Ureter (tissue), 1 donor: ENCODE measurements around the gene CCDC74B. TPM values are rescaled to one million over a fixed set of nuclear protein-coding genes. Genes with fewer than 3 reads are reported as not detected.
"Not testable (repeated sequence)": the region's sequence is repeated elsewhere in the genome, so short reads cannot be mapped to it uniquely, and the experiment has no call there.

ENCODE experiments used
- DNase-seq: peaks from one replicate; pipeline ENCODE4 v3.0.0-alpha.2; 2020; ENCODE audit warnings: low spot score
- total RNA-seq: library from RNA; stranded (reverse); gene quantifications from one replicate; pipeline ENCODE4 v1.2.4, GENCODE V29; 2023
- donor health status: DM: yes; HTN: yes; CAD: no.

CCDC74B gene
- 1.7 TPM for total RNA-seq

- peak; percentile 53 for DNase-seq
Observed at GRCh38 chr2:130145006-130145414, at the start of gene CCDC74B. Gene CCDC74B, minus strand, starts transcription at chr2:130145112. Its CDS starts 116 bp downstream, at chr2:130144996.

GRCh38 chr2:130193824-130194223 lies 48.9 kb upstream of the CCDC74B start:
- not testable (repeated sequence) for DNase-seq

GRCh38 chr2:130192451-130192850 lies 47.5 kb upstream of the CCDC74B start:
- not testable (repeated sequence) for DNase-seq

GRCh38 chr2:130191319-130191718 lies 46.4 kb upstream of the CCDC74B start:
- not testable (repeated sequence) for DNase-seq

GRCh38 chr2:130190237-130190636 lies 45.3 kb upstream of the CCDC74B start:
- DNase-seq = no peak

GRCh38 chr2:130188958-130189357 lies 44.0 kb upstream of the CCDC74B start:
- DNase-seq = not testable (repeated sequence)

- not testable (repeated sequence) for DNase-seq
Observed at GRCh38 chr2:130187859-130188792, 43.2 kb upstream of the CCDC74B start.

- DNase-seq = no peak
Observed at GRCh38 chr2:130187268-130187667, 42.4 kb upstream of the CCDC74B start.

GRCh38 chr2:130186391-130186790 lies 41.5 kb upstream of the CCDC74B start:
- DNase-seq = no peak

- DNase-seq = no peak
Observed at GRCh38 chr2:130185896-130186295, 41.0 kb upstream of the CCDC74B start.

- no peak for DNase-seq
Observed at GRCh38 chr2:130185436-130185835, 40.5 kb upstream of the CCDC74B start.

- no peak for DNase-seq
Observed at GRCh38 chr2:130183512-130184373, 38.8 kb upstream of the CCDC74B start.

- DNase-seq = not testable (repeated sequence)
Observed at GRCh38 chr2:130182826-130183511, 38.1 kb upstream of the CCDC74B start.

- peak; percentile 90 for DNase-seq
Observed at GRCh38 chr2:130181880-130182682, 37.2 kb upstream of the CCDC74B start, which contains the start of gene MZT2B. Gene MZT2B, plus strand, starts transcription at chr2:130182262. Its CDS starts 21 bp downstream, at chr2:130182283.

- peak; percentile 98 for DNase-seq
Observed at GRCh38 chr2:130181325-130181879, 36.5 kb upstream of the CCDC74B start, which contains the start of gene SMPD4. Gene SMPD4, minus strand, starts transcription at chr2:130181602. Its CDS starts 5,010 bp downstream, at chr2:130176592.

- not testable (repeated sequence) for DNase-seq
Observed at GRCh38 chr2:130180404-130181324, 35.8 kb upstream of the CCDC74B start.

GRCh38 chr2:130174866-130175265 lies 30.0 kb upstream of the CCDC74B start:
- not testable (repeated sequence) for DNase-seq

- DNase-seq = no peak
Observed at GRCh38 chr2:130169896-130170295, 25.0 kb upstream of the CCDC74B start.

GRCh38 chr2:130169163-130169562 lies 24.3 kb upstream of the CCDC74B start:
- DNase-seq = not testable (repeated sequence)
